Stimulated activated CD4-positive, alpha-beta T cell treated with anti-CD3 and anti-CD28 coated beads, Interleukin-1b, Interleukin-23, amount 100 ng/mL, for 24 hours (primary cell): ENCODE data around the gene PGF.

Experiments used
- DNase-seq, 4 experiments: peaks; one replicate each; pipeline ENCODE4 v3.0.0-alpha.2; 2020; ENCODE audit warnings: low read depth in 4 of 4, low spot score in 1 of 4

The PGF gene

GRCh38 chr14:74921053-74921620 lies 34.3 kb downstream of the PGF start:
- DNase-seq = no peak

GRCh38 chr14:74920281-74920680 lies 35.1 kb downstream of the PGF start:
- DNase-seq = no peak

- no peak for DNase-seq
Measured at GRCh38 chr14:74919421-74920165, 35.8 kb downstream of the PGF start.

- no peak for DNase-seq
Measured at GRCh38 chr14:74918380-74918779, 37.0 kb downstream of the PGF start.

- no peak for DNase-seq
Measured at GRCh38 chr14:74917646-74918081, 37.7 kb downstream of the PGF start.

GRCh38 chr14:74917178-74917543 lies 38.2 kb downstream of the PGF start:
- DNase-seq = no peak

- no peak for DNase-seq
Measured at GRCh38 chr14:74915826-74916225, 39.6 kb downstream of the PGF start.

GRCh38 chr14:74915426-74915825 lies 40.0 kb downstream of the PGF start:
- no peak for DNase-seq

GRCh38 chr14:74913986-74914573 lies 41.3 kb downstream of the PGF start:
- DNase-seq = no peak

GRCh38 chr14:74913393-74913910 lies 41.9 kb downstream of the PGF start:
- no peak for DNase-seq

GRCh38 chr14:74912801-74913200 lies 42.6 kb downstream of the PGF start:
- DNase-seq = no peak

GRCh38 chr14:74912111-74912510 lies 43.3 kb downstream of the PGF start:
- no peak for DNase-seq

GRCh38 chr14:74911704-74912103 lies 43.7 kb downstream of the PGF start:
- no peak for DNase-seq

- no peak for DNase-seq
Measured at GRCh38 chr14:74911221-74911620, 44.2 kb downstream of the PGF start.

- DNase-seq = no peak
Measured at GRCh38 chr14:74910556-74910955, 44.8 kb downstream of the PGF start.

- DNase-seq = no peak
Measured at GRCh38 chr14:74909911-74910310, 45.5 kb downstream of the PGF start.

GRCh38 chr14:74909501-74909900 lies 45.9 kb downstream of the PGF start:
- DNase-seq = no peak

- DNase-seq = no peak
Measured at GRCh38 chr14:74908861-74909341, 46.5 kb downstream of the PGF start.

GRCh38 chr14:74907744-74908143 lies 47.7 kb downstream of the PGF start:
- no peak for DNase-seq

GRCh38 chr14:74906925-74907521 lies 48.4 kb downstream of the PGF start:
- DNase-seq = no peak

GRCh38 chr14:74905595-74906142 lies 49.7 kb downstream of the PGF start:
- peak; percentile 71 to 76 (median 71) for DNase-seq
